Cardiac muscle cell (in vitro differentiated cells and primary cell): ENCODE measurements around the gene CEP63. TPM values are rescaled to one million over a fixed set of nuclear protein-coding genes. Genes with fewer than 3 reads are reported as not detected.

Experiments
- DNase-seq, 2 donors: peaks; one replicate each; pipeline versions ENCODE4 v3.0.0 to v3.0.0-alpha.2; 2010 to 2017; ENCODE audit warnings: low read depth in 1 of 2, low spot score in 1 of 2
- H3K27ac ChIP-seq: fragments of 200-600 bp; sonication (generic); 2 replicates; pipeline ENCODE4 v1.5.1; 2016
- H3K27me3 ChIP-seq: fragments of 200-600 bp; sonication (generic); 2 replicates; pipeline ENCODE4 v1.6.0; 2016; ENCODE audit warnings: control low read depth
- H3K36me3 ChIP-seq: fragments of 200-600 bp; sonication (generic); 2 replicates; pipeline ENCODE4 v1.5.1; 2016; ENCODE audit warnings: control low read depth
- H3K4me1 ChIP-seq: fragments of 200-600 bp; sonication (generic); 2 replicates; pipeline ENCODE4 v1.8.1; 2017; ENCODE audit warnings: low read depth, mild to moderate bottlenecking, mixed run types
- H3K4me3 ChIP-seq: fragments of 200-600 bp; sonication (generic); 2 replicates; pipeline ENCODE4 v1.5.1; 2016; ENCODE audit warnings: mild to moderate bottlenecking
- H3K9me3 ChIP-seq: fragments of 200-600 bp; sonication (generic); 2 replicates; pipeline ENCODE4 v1.5.1; 2017; ENCODE audit warnings: low read depth, mild to moderate bottlenecking, control low read depth
- CTCF ChIP-seq: IDR thresholded peaks from 2 replicates; pipeline ENCODE4 v1.5.1; 2012; ENCODE audit warnings: low read depth, mild to moderate bottlenecking, low read length
- polyA plus RNA-seq: library from polyadenylated mRNA; unstranded; fragments of >200 nt; fragmentation: Nextera tagmentation; extraction: Ambion mirVana; gene quantifications from 2 replicates; pipeline ENCODE4 v1.2.1, GENCODE V29; 2016
- total RNA-seq: library from RNA; depleted of rRNA; stranded (reverse); fragments of >200 nt; gene quantifications from 2 replicates; pipeline ENCODE4 v1.2.3, GENCODE V29; 2016

Gene CEP63
- total and polyA plus RNA-seq, 2 experiments from 2014 or later: 36.6 to 51.2 TPM

- Histone ChIP-seq H3K27me3 (no peaks in the 10 kb centered on the region), H3K9me3 (no peaks in the 10 kb centered on the region), H3K4me1 (peaks cover 4% of the 10 kb centered on the region), H3K27ac (no peak overlapping the region), H3K4me3 (no peak overlapping the region), H3K36me3 (no peaks in the 10 kb centered on the region)
- no peak for TF ChIP-seq CTCF
- no peak for DNase-seq
Observed at GRCh38 chr3:134527538-134528186, 41.8 kb downstream of the CEP63 start.

GRCh38 chr3:134533493-134533892 lies 47.6 kb downstream of the CEP63 start:
- Histone ChIP-seq H3K4me1 (peaks cover 8% of the 10 kb centered on the region), H3K27ac (no peak overlapping the region), H3K4me3 (no peak overlapping the region), H3K36me3 (no peaks in the 10 kb centered on the region), H3K27me3 (no peaks in the 10 kb centered on the region), H3K9me3 (no peaks in the 10 kb centered on the region)
- DNase-seq: no peak
- no peak for TF ChIP-seq CTCF

GRCh38 chr3:134535186-134535970 lies 49.5 kb downstream of the CEP63 start:
- no peak for DNase-seq
- no peak for TF ChIP-seq CTCF
- Histone ChIP-seq H3K36me3 (peaks cover 5% of the 10 kb centered on the region), H3K27me3 (no peaks in the 10 kb centered on the region), H3K4me3 (no peak overlapping the region), H3K9me3 (no peaks in the 10 kb centered on the region), H3K27ac (no peak overlapping the region), H3K4me1 (peaks cover 4% of the 10 kb centered on the region)

- Histone ChIP-seq H3K4me1 (peaks cover 4% of the 10 kb centered on the region), H3K27ac (no peak overlapping the region), H3K4me3 (no peak overlapping the region), H3K9me3 (no peaks in the 10 kb centered on the region), H3K36me3 (peaks cover 9% of the 10 kb centered on the region), H3K27me3 (no peaks in the 10 kb centered on the region)
- DNase-seq: no peak
- no peak for TF ChIP-seq CTCF
Observed at GRCh38 chr3:134536781-134537180, 50.9 kb downstream of the CEP63 start.

GRCh38 chr3:134542287-134542958 lies 56.6 kb downstream of the CEP63 start:
- H3K4me1 ChIP-seq: peaks cover 4% of the 10 kb centered on the region
- H3K9me3 ChIP-seq: no peaks in the 10 kb centered on the region
- DNase-seq: peak; percentile 24 to 34
- TF ChIP-seq CTCF: no peak
- no peak overlapping the region for H3K27ac ChIP-seq
- peaks cover 22% of the 10 kb centered on the region for H3K36me3 ChIP-seq
- H3K4me3 ChIP-seq: no peak overlapping the region
- H3K27me3 ChIP-seq: no peaks in the 10 kb centered on the region
